GM19035 (cell line): Measurements from ENCODE around the gene GALR2.

Experiments used
- ATAC-seq: cut with Tn5 transposase; IDR thresholded peaks from one replicate; pipeline ENCODE4 v1.9.1; 2021; ENCODE audit not compliant: unreplicated experiment

The GALR2 gene

GRCh38 chr17:76092526-76093413 lies 18.2 kb downstream of the GALR2 start:
- ATAC-seq: no peak

DNA sequence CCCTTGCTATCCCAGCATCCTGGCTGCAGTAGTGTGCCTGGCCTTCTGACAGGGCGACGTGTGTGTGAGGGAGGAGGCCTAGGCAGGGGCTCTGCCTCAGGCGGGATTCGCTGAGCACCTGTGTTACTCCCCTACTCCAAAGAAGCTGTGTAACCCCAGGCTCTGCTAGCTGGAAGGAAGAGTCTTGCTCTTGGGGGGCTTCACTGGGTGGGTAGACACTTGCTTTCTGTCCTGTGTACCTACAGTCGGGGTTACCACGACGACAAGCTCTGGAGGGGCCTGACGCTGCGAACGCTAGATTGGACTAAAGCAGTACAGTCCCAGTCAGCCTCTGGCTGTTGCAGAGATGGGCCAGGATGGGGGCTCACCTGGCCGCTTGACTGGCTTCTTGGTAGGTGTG lies 19.5 kb downstream of the GALR2 start:
- ATAC-seq: no peak

DNA sequence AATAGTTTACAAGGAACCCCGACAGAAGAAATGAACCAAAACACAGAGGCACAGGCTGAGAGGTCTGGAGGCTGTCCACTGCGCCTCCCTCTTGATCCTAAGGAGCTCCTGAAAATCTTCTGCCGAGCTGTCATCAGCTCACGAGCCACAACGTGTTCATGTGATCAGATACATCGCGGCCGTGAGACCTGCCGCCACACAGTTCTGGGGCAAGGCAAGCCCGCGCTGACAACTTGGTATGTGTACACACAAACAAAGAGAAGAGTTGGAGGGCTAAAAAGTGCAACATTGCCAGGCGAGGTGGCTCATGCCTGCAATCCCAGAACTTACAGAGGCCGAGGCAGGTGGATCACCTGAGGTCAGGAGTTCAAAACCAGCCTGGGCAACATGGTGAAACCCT lies 21.4 kb downstream of the GALR2 start:
- ATAC-seq: no peak

- ATAC-seq: no peak
Observed at GRCh38 chr17:76097716-76098295, 23.2 kb downstream of the GALR2 start.

DNA sequence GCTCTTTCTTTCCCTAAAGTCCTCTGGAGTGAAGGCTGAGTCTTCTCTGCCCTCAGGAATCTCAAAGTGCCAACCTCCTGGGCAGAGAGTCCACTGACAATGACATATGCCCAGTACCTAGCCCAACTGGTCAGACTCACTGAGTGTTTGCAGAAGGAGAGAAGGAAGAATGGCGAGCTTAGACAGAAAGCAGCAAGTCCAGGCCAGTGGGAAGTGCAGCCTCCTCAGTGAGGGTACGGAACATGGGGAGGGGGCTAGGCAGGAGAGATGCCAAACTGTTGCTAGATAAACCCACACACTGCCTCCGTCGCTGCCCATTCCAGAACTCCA lies 28.3 kb downstream of the GALR2 start:
- no peak for ATAC-seq

DNA sequence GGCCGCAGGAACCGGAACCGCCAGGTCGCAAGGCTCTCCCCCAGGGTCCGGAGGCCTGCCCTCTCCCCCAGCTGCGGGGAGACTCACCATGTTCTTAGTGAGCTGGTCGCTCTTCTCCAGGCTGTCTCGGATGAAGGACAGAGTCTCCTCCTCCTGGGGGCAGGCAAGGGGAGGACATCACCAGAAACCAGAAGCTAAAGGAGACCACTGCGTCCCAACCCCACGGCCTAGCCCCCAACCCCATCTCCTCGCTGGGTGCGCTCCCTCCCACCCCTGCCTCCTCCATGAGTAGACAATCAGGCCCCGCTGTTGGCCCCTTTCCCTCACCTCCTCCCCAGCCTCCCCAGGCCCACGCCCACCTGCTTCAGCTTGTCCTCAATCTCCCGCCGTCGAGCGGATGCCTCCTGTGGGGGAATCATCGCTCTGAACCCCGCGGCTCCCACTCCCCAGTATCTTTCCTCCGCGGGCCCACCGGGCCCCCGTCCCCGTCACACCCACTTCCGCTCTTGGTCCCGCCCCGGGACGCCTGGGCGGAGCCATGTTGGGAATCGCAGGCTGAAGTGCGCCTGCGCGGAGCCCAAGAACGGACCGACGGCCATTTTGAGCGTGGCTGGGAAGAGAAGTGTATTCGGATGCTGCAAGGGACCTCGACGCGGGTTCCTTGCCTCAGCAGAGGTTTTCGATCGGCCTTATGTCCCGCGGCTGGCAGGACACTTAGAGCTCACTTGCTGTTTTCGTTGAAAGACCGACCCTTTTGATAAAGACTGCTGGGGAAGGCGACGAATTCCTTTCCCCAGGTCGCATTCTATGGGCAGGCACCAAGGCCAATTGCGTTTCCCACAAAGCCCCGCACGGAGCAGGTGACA lies 28.9 kb downstream of the GALR2 start, which contains the start of gene EXOC7:
TSS of gene EXOC7 (minus strand) at position 514 of the 866 bp plus-strand sequence. CDS start at position 419, 95 bp downstream.
- ATAC-seq: peak; percentile 90

- no peak for ATAC-seq
Observed at GRCh38 chr17:76104140-76104895, 29.7 kb downstream of the GALR2 start.

DNA sequence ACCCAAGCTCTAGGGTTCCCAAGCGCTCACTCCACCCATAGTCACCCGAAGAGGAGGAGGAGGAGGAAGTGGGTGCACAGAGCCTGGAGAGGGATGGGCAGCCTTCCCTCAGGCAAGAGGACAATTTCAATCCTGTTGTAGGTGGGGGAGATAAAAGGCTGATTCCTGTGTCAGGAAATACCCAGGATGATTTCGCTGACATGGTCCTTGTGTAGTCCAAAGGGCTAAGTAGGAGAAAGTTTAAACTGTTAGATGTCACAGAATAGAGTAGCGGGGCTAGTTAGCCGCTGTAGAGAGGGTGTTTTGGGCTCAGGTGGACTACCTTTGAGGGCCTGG lies 30.3 kb downstream of the GALR2 start:
- ATAC-seq: no peak

- no peak for ATAC-seq
Observed at GRCh38 chr17:76106703-76107102, 32.1 kb downstream of the GALR2 start.

- no peak for ATAC-seq
Observed at GRCh38 chr17:76107509-76107908, 32.9 kb downstream of the GALR2 start.

GRCh38 chr17:76111956-76112355 lies 37.4 kb downstream of the GALR2 start:
- ATAC-seq: no peak

DNA sequence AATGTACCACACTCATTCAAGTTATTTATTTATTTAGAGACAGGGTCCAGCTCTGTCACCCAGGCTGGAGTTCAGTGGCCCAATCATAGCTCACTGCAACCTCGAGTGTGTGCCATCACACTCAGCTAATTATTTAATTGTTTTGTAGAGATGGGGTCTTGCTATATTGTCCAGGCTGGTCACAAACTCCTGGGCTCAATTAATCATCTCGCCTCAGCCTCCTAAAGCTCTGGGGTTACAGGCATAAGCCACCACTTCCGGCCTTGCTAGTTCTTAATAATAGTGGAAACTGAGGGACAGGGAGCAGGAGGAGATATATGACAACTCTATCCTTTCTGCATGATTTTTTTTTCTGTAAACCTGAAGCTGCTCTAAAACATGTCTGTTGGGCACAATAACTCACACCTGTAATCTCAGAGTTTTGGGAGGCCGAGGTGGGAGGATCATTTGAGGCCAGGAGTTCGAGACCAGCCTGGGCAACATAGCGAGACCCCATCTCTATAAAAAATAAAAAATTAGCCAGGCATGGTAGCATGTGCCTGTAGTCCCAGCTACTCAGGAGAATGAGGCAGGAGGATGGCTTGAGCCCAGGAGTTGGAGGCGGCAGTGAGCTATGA lies 40.7 kb downstream of the GALR2 start:
- ATAC-seq: no peak

GRCh38 chr17:76119409-76120371 lies 45.1 kb downstream of the GALR2 start:
- no peak for ATAC-seq

DNA sequence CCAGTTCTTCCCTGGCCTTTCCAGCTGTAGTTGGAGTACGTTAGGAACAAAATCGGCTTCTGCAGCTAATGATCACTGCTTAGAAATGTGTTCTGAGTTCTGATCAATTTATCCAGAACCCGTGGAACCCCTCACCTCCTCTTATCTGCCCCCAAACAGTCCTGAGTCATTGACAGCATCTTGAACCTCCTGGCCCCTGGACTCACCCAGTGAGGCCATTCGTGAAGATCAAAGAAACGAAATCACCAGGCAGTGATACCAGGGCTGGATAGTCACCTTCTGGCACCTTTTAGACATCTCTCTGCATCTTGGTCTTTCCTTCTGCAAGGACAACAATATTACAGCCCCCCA lies 46.1 kb downstream of the GALR2 start:
- no peak for ATAC-seq

GRCh38 chr17:76121932-76122430 lies 47.4 kb downstream of the GALR2 start:
- no peak for ATAC-seq

DNA sequence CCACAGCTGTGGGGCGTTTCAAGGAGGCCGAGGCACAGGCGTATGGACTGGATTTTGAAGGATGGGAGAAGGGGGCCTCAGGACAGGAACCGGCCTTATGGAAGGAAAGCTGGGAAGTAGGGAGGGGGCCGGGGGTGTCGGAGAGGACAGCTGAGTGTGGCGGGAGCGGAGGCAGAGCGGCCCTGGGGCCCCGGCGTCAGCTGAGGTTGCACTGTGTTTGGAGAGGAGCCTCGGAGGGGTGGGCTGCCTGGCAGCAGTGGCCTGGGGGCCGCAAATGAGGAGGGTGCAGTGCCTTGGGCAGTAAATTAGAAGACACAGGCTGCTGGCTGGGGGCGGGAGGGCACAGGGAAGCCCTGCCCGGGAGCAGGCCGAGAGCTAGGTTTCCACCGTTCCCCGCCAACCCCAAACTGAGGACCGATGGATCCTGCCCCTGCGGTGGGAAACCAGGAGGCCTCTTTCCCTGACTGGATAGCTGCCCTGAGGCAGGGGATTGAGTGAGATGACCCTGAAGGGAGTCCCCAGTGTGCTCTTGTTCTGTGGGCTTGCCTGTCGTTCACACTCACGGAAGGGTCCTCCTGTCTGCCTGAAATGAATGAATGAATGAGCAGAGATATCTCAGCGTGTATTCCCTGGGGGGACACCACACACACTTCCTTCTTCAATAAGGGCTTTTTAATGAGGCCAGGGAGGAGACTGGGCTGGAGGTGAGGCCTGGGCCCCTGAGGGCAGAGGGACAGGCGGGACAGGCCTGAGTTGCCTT lies 48.0 kb downstream of the GALR2 start:
- no peak for ATAC-seq

- no peak for ATAC-seq
Observed at GRCh38 chr17:76123191-76123499, 48.6 kb downstream of the GALR2 start.

DNA sequence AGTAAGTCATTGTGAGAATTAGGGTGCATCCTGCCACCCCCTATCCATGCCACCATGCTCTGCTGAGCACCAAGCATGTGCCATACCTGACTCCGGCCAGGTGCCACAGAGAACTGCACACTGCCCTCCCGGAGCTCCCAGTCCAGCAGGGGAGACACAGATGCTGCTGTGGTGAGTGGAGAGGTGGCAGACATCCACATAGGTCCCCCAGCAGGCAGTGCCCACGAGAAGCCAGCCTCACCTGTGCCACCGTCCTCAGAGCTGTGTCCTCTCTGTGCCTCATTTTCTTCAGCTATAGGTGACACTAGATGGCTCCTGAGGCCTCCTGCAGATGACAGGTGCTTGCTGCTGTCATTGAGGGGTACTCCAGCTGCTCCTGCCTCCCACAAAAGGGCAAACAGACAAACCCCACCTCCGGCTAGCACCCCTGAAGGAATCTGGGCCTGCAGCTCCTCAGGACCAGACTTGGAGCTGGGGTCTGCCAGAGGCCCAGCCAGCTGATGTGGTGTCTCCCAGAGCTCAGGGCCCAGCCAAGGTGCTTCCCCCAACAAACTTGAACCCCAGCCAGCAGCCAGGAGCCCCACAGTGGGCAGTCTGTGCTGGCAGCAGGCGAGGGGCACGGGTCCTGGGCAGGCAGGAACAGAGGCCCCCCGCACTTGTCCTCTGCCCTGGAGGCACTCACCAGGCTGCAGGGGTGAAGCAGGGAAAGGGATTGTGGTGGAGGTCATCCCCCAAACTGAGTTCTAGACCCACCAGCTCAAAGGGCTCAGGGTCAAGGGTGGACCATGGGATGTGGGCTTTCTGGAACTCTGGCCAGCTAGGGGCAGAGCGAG lies 49.4 kb downstream of the GALR2 start:
- no peak for ATAC-seq
